Keratinocyte (primary cell): ENCODE measurements around the gene CFAP299. TPM values are rescaled to one million over a fixed set of nuclear protein-coding genes. Genes with fewer than 3 reads are reported as not detected.

Experiments used
- DNase-seq: peaks from one replicate; pipeline ENCODE4 v3.0.0-alpha.2; 2011; ENCODE audit warnings: low read depth, missing footprints, low spot score
- FAIRE-seq: peaks from 2 replicates; lab custom pipeline; 2011; peaks lifted over from hg19 to GRCh38; lab: Jason Lieb, UNC
- H2AFZ ChIP-seq: 2 replicates; pipeline ENCODE4 v1.6.0; 2012; ENCODE audit warnings: low read length, control low read depth, inconsistent platforms; ENCODE audit not compliant: control insufficient read depth
- H3K27ac ChIP-seq: 2 replicates; pipeline ENCODE4 v1.5.1; 2011; ENCODE audit warnings: low read length; ENCODE audit not compliant: control insufficient read depth, insufficient read depth
- H3K27me3 ChIP-seq: 3 replicates; pipeline ENCODE4 v1.6.0; 2011; ENCODE audit warnings: low read length; ENCODE audit not compliant: control insufficient read depth, insufficient read depth; ENCODE audit errors: extremely low read depth
- H3K36me3 ChIP-seq, 2 experiments: 2 replicates in 1 of 2; 3 replicates in 1 of 2; pipeline ENCODE4 v1.5.1; 2011; ENCODE audit warnings: low read length in 2 of 2, mild to moderate bottlenecking in 1 of 2; ENCODE audit not compliant: control insufficient read depth in 2 of 2, insufficient read depth in 2 of 2; ENCODE audit errors: extremely low read depth in 1 of 2
- H3K4me1 ChIP-seq: 3 replicates; pipeline ENCODE4 v1.5.1; 2011; ENCODE audit warnings: low read length; ENCODE audit not compliant: control insufficient read depth, insufficient read depth; ENCODE audit errors: extremely low read depth
- H3K4me2 ChIP-seq: 3 replicates; pipeline ENCODE4 v1.6.0; 2011; ENCODE audit warnings: low read depth, low read length; ENCODE audit not compliant: control insufficient read depth, insufficient read depth; ENCODE audit errors: extremely low read depth
- H3K4me3 ChIP-seq, 3 experiments: fragments of 200-600 bp in 1 of 3; sonication (generic) in 1 of 3; 2 replicates in 2 of 3; 3 replicates in 1 of 3; pipeline ENCODE4 v1.5.1; 2011 to 2016; ENCODE audit warnings: low read length in 3 of 3, mild to moderate bottlenecking in 3 of 3, control low read depth in 2 of 3, inconsistent platforms in 1 of 3, low read depth in 1 of 3, mixed read lengths in 1 of 3, mixed run types in 1 of 3, moderate library complexity in 1 of 3; ENCODE audit not compliant: control insufficient read depth in 2 of 3, insufficient read depth in 2 of 3; ENCODE audit errors: extremely low read depth in 1 of 3
- H3K79me2 ChIP-seq: 2 replicates; pipeline ENCODE4 v1.6.0; 2012; ENCODE audit warnings: low read length; ENCODE audit not compliant: control insufficient read depth, insufficient read depth
- H3K9ac ChIP-seq: 3 replicates; pipeline ENCODE4 v1.6.0; 2011; ENCODE audit warnings: low read length; ENCODE audit not compliant: control insufficient read depth, insufficient read depth; ENCODE audit errors: extremely low read depth
- H3K9me1 ChIP-seq: 3 replicates; pipeline ENCODE4 v1.6.0; 2011; ENCODE audit warnings: low read length; ENCODE audit not compliant: control insufficient read depth, insufficient read depth; ENCODE audit errors: extremely low read depth
- H3K9me3 ChIP-seq: 2 replicates; pipeline ENCODE4 v1.5.1; 2012; ENCODE audit warnings: low read depth, low read length; ENCODE audit not compliant: control insufficient read depth
- H4K20me1 ChIP-seq: 3 replicates; pipeline ENCODE4 v1.6.0; 2011; ENCODE audit warnings: low read length; ENCODE audit not compliant: control insufficient read depth, insufficient read depth; ENCODE audit errors: extremely low read depth
- EZH2 ChIP-seq: IDR thresholded peaks from one replicate; pipeline ENCODE4 v1.6.1; 2012; ENCODE audit warnings: inconsistent platforms, mild to moderate bottlenecking, low read length, moderate library complexity
- dilution Hi-C: fragments of 300-500 bp; cut with MboI; formaldehyde crosslinking; loops from one replicate; pipeline ENCODE4 v1.7.0; 2020; ENCODE audit warnings: low sequenced_read_pairs; ENCODE audit not compliant: extremely low pct_ligation_motif_present
- polyA plus RNA-seq, 5 experiments: library from polyadenylated mRNA; depleted of rRNA in 3 of 5; stranded (reverse) in 3 of 5; stranded (forward) in 1 of 5; unstranded in 1 of 5; fragments of >200 nt; gene quantifications; 1 replicate in 1 of 5; 2 replicates in 3 of 5; 3 replicates in 1 of 5; pipeline versions ENCODE4 v1.2.1 to v1.2.3, GENCODE V29; 2011 to 2012; ENCODE audit warnings: missing spikeins in 2 of 5, low read depth in 1 of 5, low replicate concordance in 1 of 5
- TF ChIP-seq, protein P1 (sequence below), 3 experiments: IDR thresholded peaks in 1 of 3; conservative IDR thresholded peaks in 1 of 3; optimal IDR thresholded peaks in 1 of 3; 2 replicates in 2 of 3; 3 replicates in 1 of 3; pipeline versions ENCODE3 to v1.5.1; 2011; ENCODE audit warnings: low read length in 3 of 3, mild to moderate bottlenecking in 3 of 3, moderate library complexity in 2 of 3, control low read depth in 1 of 3, inconsistent platforms in 1 of 3; ENCODE audit not compliant: insufficient read depth in 2 of 3; ENCODE audit errors: extremely low read depth in 1 of 3

The CFAP299 gene
- polyA plus RNA-seq, 1 donor (not counting 4 experiments of a cell fraction or from before 2014, with no cell fraction given), result 0.14 TPM

DNA sequence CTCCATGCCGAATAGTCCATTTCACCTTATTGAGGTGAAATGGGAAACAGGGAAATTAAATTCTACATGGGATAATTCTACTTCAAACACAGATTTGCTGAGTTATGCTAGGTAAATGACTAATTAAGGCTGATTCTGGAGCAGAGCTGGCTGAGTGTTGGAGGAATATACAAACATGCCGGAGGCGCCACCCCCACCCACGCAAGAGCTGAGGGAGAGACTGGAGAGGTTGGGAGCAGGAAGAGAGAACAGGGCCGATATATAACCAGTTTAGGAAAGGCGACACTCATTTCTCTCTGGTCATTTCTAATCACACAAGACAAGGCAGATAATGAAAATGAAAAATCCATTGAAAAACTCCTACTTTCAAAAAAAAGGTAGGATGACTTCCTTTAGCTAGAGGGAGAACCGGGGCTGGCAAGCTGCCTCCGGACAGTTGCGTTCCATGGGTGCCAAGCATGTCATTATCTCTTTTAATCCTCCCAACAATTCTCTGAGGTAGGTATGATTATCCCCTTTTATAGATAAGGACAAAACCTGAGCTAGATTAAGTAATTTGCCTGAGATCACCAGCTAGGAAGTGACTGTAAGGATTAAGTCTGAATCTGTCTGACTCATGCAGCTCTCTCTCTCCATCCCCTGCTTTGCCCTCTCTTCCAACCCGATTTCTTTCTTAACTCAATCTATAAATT lies 27.6 kb upstream of the CFAP299 start:
- Histone ChIP-seq H3K9me1 (no peaks in the 10 kb centered on the region), H3K9me3 (no peaks in the 10 kb centered on the region), H2AFZ (peak overlapping the region; percentile 48), H3K36me3 (no peaks in the 10 kb centered on the region), H3K27me3 (no peaks in the 10 kb centered on the region), H3K27ac (peak overlapping the region; percentile 91), H3K9ac (peak overlapping the region; percentile 66), H3K4me3 (peak overlapping the region in 2 of 3 experiments; percentile 47 to 58), H3K4me2 (peak overlapping the region; percentile 84), H3K79me2 (no peaks in the 10 kb centered on the region), H3K4me1 (peaks cover 52% of the 10 kb centered on the region), H4K20me1 (no peaks in the 10 kb centered on the region)
- FAIRE-seq, result peak; percentile 94
- DNase-seq, result no peak
- no peak for TF ChIP-seq EZH2
- TF ChIP-seq, protein P1, sequence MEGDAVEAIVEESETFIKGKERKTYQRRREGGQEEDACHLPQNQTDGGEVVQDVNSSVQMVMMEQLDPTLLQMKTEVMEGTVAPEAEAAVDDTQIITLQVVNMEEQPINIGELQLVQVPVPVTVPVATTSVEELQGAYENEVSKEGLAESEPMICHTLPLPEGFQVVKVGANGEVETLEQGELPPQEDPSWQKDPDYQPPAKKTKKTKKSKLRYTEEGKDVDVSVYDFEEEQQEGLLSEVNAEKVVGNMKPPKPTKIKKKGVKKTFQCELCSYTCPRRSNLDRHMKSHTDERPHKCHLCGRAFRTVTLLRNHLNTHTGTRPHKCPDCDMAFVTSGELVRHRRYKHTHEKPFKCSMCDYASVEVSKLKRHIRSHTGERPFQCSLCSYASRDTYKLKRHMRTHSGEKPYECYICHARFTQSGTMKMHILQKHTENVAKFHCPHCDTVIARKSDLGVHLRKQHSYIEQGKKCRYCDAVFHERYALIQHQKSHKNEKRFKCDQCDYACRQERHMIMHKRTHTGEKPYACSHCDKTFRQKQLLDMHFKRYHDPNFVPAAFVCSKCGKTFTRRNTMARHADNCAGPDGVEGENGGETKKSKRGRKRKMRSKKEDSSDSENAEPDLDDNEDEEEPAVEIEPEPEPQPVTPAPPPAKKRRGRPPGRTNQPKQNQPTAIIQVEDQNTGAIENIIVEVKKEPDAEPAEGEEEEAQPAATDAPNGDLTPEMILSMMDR (optimal IDR thresholded peaks at IDR 0.05 in 1 of 3, IDR thresholded peaks at IDR 0.05 in 1 of 3, conservative IDR thresholded peaks at IDR 0.05 in 1 of 3; ENCODE audit: extremely low read depth in 1 of 3, insufficient read depth in 2 of 3, low read length in 3 of 3), result no peak
- dilution Hi-C loops, result no loop called here

DNA sequence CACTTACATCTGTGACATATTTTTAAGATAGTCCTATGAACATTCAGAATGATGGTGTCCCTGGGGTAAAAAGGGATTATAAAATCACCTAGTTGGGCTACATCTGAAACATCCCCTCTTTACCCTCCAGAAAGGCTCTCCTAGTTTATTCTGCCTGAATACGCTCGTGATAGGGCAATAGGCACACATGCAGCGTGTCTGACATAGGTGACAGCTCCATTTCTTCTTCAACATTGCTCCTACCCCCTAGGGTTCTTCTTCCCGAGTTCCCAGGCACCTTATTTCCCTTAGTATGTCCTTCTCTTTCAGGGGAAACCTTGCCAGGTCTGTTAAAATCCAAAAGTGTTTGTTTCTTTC lies 27.1 kb upstream of the CFAP299 start:
- Histone ChIP-seq H3K27ac (peak overlapping the region; percentile 91), H3K79me2 (no peaks in the 10 kb centered on the region), H3K9ac (peak overlapping the region; percentile 20), H3K4me2 (peak overlapping the region; percentile 84), H3K9me3 (no peaks in the 10 kb centered on the region), H3K36me3 (no peaks in the 10 kb centered on the region), H3K4me3 (peak overlapping the region in 1 of 3 experiments; percentile 13), H3K4me1 (peaks cover 52% of the 10 kb centered on the region), H3K27me3 (no peaks in the 10 kb centered on the region), H4K20me1 (no peaks in the 10 kb centered on the region), H3K9me1 (no peaks in the 10 kb centered on the region), H2AFZ (peak overlapping the region; percentile 57)
- FAIRE-seq (no peak), DNase-seq (no peak)
- dilution Hi-C loops, result no loop called here
- no peak for TF ChIP-seq EZH2
- TF ChIP-seq, protein P1 (optimal IDR thresholded peaks at IDR 0.05 in 1 of 3, IDR thresholded peaks at IDR 0.05 in 1 of 3, conservative IDR thresholded peaks at IDR 0.05 in 1 of 3; ENCODE audit: extremely low read depth in 1 of 3, insufficient read depth in 2 of 3, low read length in 3 of 3), result no peak
